ENCODE results near the gene STX1A. TPM values are rescaled to one million over a fixed set of nuclear protein-coding genes. Genes with fewer than 3 reads are reported as not detected.
A peak's percentile ranks its signal among the peaks of the same experiment; 100 is the strongest.

The STX1A gene
- total and polyA plus RNA-seq, 2 of the 13 experiments (the other 11 are each of a cell fraction or from before 2014, with no cell fraction given) = 6.1 to 12.2 TPM

DNA sequence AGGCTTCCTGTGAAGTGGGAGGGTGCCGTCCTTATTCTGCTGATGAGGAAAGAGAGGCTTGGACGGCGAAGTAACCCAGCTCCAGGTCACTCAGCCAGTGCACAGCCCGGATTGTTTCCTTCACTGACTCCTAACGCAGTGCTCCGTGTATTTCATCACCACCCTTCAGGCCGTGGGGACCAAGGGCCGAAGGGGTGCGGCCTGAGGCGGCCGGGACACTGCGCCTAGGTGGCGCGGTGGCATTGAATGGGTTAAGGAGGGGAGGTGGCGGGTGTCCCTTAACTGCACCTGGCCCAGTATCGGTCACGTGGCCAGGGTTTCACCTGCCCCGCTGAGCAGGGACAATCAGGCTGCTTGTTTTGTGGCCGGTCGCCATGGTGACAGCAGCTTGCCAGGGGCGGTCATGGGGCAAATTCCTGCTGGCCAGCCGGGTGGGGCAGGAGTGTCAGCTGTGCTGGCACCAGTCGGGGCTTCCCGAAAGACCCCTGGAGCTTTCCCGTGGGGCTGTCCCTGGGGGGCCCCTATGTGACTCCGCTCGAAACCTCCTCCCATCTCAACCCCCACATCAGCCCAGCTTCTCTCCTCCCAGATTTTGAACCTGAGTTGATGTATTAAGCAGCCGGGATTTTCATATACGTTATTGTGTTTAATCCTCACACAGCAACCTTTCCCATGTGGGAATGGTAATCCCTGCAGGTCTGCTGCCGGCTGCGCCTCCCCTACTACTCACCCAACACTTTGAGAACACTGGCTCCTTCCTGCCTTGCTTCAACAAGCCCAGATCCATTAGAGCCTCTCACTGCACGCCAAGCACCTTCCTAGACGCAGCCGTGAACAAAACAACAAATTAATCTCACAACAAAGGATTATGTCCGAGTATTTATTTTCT, 23.5 kb upstream of the STX1A start (continued):
- no peak for TF ChIP-seq RERE (CRISPR knock-in tag; IDR thresholded peaks at IDR 0.05; ENCODE audit: low read depth)
- peak; percentile 92 for TF ChIP-seq RAD51 (IDR thresholded peaks at IDR 0.05; ENCODE audit: borderline replicate concordance)
- TF ChIP-seq ZNF776 (CRISPR knock-in tag; IDR thresholded peaks at IDR 0.05) = no peak
- no peak for TF ChIP-seq IRX3 (CRISPR knock-in tag; IDR thresholded peaks at IDR 0.05; ENCODE audit: borderline replicate concordance, low read depth)
- TF ChIP-seq ZBTB21 (CRISPR knock-in tag; IDR thresholded peaks at IDR 0.05) = no peak
- peak; percentile 60 for TF ChIP-seq HDAC1 (CRISPR knock-in tag; IDR thresholded peaks at IDR 0.05)
- TF ChIP-seq RFX1 (IDR thresholded peaks at IDR 0.05) = peak; percentile 89
- TF ChIP-seq TRAFD1 (CRISPR knock-in tag; IDR thresholded peaks at IDR 0.05; ENCODE audit: borderline replicate concordance) = no peak
- peak; percentile 48; the same call in 1 of the 2 replicates for TF ChIP-seq SP4 (CRISPR knock-in tag; IDR thresholded peaks at IDR 0.05)
- TF ChIP-seq, protein P1, sequence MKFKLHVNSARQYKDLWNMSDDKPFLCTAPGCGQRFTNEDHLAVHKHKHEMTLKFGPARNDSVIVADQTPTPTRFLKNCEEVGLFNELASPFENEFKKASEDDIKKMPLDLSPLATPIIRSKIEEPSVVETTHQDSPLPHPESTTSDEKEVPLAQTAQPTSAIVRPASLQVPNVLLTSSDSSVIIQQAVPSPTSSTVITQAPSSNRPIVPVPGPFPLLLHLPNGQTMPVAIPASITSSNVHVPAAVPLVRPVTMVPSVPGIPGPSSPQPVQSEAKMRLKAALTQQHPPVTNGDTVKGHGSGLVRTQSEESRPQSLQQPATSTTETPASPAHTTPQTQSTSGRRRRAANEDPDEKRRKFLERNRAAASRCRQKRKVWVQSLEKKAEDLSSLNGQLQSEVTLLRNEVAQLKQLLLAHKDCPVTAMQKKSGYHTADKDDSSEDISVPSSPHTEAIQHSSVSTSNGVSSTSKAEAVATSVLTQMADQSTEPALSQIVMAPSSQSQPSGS (CRISPR knock-in tag; IDR thresholded peaks at IDR 0.05) = no peak
- no peak for TF ChIP-seq ZNF512B (CRISPR knock-in tag; IDR thresholded peaks at IDR 0.05; ENCODE audit: borderline replicate concordance)
- peak; percentile 71; the same call in 1 of the 3 replicates for TF ChIP-seq MXI1 (IDR thresholded peaks at IDR 0.05; ENCODE audit: borderline replicate concordance, low read depth, low read length)
- no peak; the same call in 1 of the 2 replicates for TF ChIP-seq HIVEP1 (CRISPR knock-in tag; IDR thresholded peaks at IDR 0.05)
- TF ChIP-seq YY1 (IDR thresholded peaks at IDR 0.05; ENCODE audit: insufficient read depth, insufficient replicate concordance, low read depth, low read length) = no peak
- TF ChIP-seq, protein P2, sequence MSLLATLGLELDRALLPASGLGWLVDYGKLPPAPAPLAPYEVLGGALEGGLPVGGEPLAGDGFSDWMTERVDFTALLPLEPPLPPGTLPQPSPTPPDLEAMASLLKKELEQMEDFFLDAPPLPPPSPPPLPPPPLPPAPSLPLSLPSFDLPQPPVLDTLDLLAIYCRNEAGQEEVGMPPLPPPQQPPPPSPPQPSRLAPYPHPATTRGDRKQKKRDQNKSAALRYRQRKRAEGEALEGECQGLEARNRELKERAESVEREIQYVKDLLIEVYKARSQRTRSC (CRISPR knock-in tag; IDR thresholded peaks at IDR 0.05; ENCODE audit: low read depth) = no peak
- TF ChIP-seq ZMAT3 (CRISPR knock-in tag; conservative IDR thresholded peaks at IDR 0.05) = no peak
